SK-N-SH (cell line): Measurements from ENCODE around the gene NDST4.

Experiments
- EP300 ChIP-seq, 2 experiments: IDR thresholded peaks; 2 replicates each; pipeline versions ENCODE4 v1.4.0 to v1.6.1; 2012; ENCODE audit warnings: borderline replicate concordance in 1 of 2, low read depth in 1 of 2, low read length in 1 of 2
- FOSL2 ChIP-seq: IDR thresholded peaks from 2 replicates; pipeline ENCODE4 v1.4.0; 2012; ENCODE audit warnings: low read depth, mild to moderate bottlenecking, moderate library complexity, borderline replicate concordance
- FOXM1 ChIP-seq: IDR thresholded peaks from 2 replicates; pipeline ENCODE4 v1.4.0; 2012; ENCODE audit warnings: low read depth, mild to moderate bottlenecking
- RFX5 ChIP-seq: IDR thresholded peaks from 2 replicates; pipeline ENCODE4 v1.6.1; 2012; ENCODE audit warnings: mild to moderate bottlenecking, improper control_type of control experiment, low read length
- TF ChIP-seq, protein P1 (sequence below): IDR thresholded peaks from 2 replicates; pipeline ENCODE4 v1.4.0; 2012; ENCODE audit warnings: low read depth, borderline replicate concordance
- TF ChIP-seq, protein P2 (sequence below): fragments of 200-600 bp; sonication (generic); IDR thresholded peaks from 2 replicates; pipeline ENCODE4 v1.6.1; 2017; ENCODE audit warnings: antibody characterized with exemption, mild to moderate bottlenecking, moderate library complexity
- TF ChIP-seq, protein P3 (sequence below): IDR thresholded peaks from 2 replicates; pipeline ENCODE4; 2012

DNA sequence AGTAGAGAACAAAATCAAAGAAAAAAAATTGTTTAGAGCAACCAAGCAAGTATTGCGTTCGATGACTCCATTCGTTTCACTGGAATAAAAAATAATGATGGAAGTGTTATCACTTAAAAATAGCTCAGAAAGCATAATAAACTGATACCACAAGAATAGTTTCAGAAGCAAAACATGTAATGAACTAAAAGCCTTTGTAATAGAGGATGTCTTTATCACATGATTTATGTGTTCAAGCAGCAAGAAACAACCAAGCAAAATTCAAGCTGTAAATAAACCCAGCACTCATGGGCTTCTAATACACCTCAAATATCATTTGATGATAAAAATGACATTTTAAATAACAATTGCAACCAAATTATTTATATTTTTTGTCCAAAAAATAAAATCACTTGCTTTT, 192.2 kb downstream of the NDST4 start:
- TF ChIP-seq FOXM1, result no peak
- TF ChIP-seq, protein P1, sequence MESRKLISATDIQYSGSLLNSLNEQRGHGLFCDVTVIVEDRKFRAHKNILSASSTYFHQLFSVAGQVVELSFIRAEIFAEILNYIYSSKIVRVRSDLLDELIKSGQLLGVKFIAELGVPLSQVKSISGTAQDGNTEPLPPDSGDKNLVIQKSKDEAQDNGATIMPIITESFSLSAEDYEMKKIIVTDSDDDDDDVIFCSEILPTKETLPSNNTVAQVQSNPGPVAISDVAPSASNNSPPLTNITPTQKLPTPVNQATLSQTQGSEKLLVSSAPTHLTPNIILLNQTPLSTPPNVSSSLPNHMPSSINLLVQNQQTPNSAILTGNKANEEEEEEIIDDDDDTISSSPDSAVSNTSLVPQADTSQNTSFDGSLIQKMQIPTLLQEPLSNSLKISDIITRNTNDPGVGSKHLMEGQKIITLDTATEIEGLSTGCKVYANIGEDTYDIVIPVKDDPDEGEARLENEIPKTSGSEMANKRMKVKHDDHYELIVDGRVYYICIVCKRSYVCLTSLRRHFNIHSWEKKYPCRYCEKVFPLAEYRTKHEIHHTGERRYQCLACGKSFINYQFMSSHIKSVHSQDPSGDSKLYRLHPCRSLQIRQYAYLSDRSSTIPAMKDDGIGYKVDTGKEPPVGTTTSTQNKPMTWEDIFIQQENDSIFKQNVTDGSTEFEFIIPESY, result no peak
- TF ChIP-seq, protein P2, sequence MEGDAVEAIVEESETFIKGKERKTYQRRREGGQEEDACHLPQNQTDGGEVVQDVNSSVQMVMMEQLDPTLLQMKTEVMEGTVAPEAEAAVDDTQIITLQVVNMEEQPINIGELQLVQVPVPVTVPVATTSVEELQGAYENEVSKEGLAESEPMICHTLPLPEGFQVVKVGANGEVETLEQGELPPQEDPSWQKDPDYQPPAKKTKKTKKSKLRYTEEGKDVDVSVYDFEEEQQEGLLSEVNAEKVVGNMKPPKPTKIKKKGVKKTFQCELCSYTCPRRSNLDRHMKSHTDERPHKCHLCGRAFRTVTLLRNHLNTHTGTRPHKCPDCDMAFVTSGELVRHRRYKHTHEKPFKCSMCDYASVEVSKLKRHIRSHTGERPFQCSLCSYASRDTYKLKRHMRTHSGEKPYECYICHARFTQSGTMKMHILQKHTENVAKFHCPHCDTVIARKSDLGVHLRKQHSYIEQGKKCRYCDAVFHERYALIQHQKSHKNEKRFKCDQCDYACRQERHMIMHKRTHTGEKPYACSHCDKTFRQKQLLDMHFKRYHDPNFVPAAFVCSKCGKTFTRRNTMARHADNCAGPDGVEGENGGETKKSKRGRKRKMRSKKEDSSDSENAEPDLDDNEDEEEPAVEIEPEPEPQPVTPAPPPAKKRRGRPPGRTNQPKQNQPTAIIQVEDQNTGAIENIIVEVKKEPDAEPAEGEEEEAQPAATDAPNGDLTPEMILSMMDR, result no peak
- no peak for TF ChIP-seq EP300 (IDR thresholded peaks at IDR 0.05; ENCODE audit: borderline replicate concordance in 1 of 2, low read depth in 1 of 2, low read length in 1 of 2)
- TF ChIP-seq RFX5, result no peak
- TF ChIP-seq FOSL2, result no peak
- TF ChIP-seq, protein P3, sequence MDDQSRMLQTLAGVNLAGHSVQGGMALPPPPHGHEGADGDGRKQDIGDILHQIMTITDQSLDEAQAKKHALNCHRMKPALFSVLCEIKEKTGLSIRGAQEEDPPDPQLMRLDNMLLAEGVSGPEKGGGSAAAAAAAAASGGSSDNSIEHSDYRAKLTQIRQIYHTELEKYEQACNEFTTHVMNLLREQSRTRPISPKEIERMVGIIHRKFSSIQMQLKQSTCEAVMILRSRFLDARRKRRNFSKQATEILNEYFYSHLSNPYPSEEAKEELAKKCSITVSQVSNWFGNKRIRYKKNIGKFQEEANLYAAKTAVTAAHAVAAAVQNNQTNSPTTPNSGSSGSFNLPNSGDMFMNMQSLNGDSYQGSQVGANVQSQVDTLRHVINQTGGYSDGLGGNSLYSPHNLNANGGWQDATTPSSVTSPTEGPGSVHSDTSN, result no peak
